GM13977 (cell line): Measurements from ENCODE around the gene PRRG3.
A peak's percentile ranks its signal among the peaks of the same experiment; 100 is the strongest.

Source experiments
- DNase-seq: peaks from one replicate; pipeline ENCODE4 v3.0.0; 2012; ENCODE audit warnings: low spot score
- CTCF ChIP-seq: IDR thresholded peaks from 2 replicates; pipeline ENCODE4 v1.5.1; 2012; ENCODE audit warnings: mild to moderate bottlenecking, control low read depth; ENCODE audit not compliant: insufficient read depth; ENCODE audit errors: extremely low read depth, missing control alignments
- in situ Hi-C: fragments of 300-500 bp; cut with MboI; formaldehyde crosslinking; loops from one replicate; pipeline ENCODE4 v1.12.0; 2022; ENCODE audit warnings: low sequenced_read_pairs, low pct_unique_long_range_greater_than_20kb, mixed read lengths, inconsistent platforms; ENCODE audit not compliant: unreplicated experiment

PRRG3 gene

GRCh38 chrX:151743651-151744470 is 48.6 kb downstream of the PRRG3 start:
- no peak for TF ChIP-seq CTCF
- in situ Hi-C loops, result no loop called here
- DNase-seq, result no peak

- DNase-seq, result no peak
- no peak for TF ChIP-seq CTCF
- in situ Hi-C loops, result no loop called here
Observed at GRCh38 chrX:151745651-151746050, 50.4 kb downstream of the PRRG3 start.

GRCh38 chrX:151746502-151746901 is 51.2 kb downstream of the PRRG3 start:
- in situ Hi-C loops, result no loop called here
- DNase-seq, result no peak
- TF ChIP-seq CTCF, result no peak

- no peak for TF ChIP-seq CTCF
- in situ Hi-C loops, result loop anchor here (25.0 kb wide), 2 partner anchors 887 to 1062 kb away; partner anchors contain the start of gene GABRQ
- no peak for DNase-seq
Observed at GRCh38 chrX:151750511-151750910, 55.3 kb downstream of the PRRG3 start.

GRCh38 chrX:151752847-151753246 is 57.6 kb downstream of the PRRG3 start:
- in situ Hi-C loops, result loop anchor here (25.0 kb wide), 2 partner anchors 884 to 1059 kb away; partner anchors contain the start of gene GABRQ
- DNase-seq, result no peak
- TF ChIP-seq CTCF, result no peak

GRCh38 chrX:151753313-151754046 is 58.2 kb downstream of the PRRG3 start:
- peak; percentile 73 for TF ChIP-seq CTCF
- peak; percentile 65 for DNase-seq
- in situ Hi-C loops, result loop anchor here (25.0 kb wide), 2 partner anchors 884 to 1059 kb away; partner anchors contain the start of gene GABRQ
